ENCODE results near the gene ARHGEF25.
"Not testable (repeated sequence)": the region's sequence is repeated elsewhere in the genome, so short reads cannot be mapped to it uniquely, and the experiment has no call there.

The ARHGEF25 gene

GRCh38 chr12:57638096-57638495, 26.9 kb downstream of the ARHGEF25 start:
- DNase-seq = no peak

- DNase-seq = no peak
These were observed 29.2 kb downstream of the ARHGEF25 start for GRCh38 chr12:57640175-57641042.

DNA sequence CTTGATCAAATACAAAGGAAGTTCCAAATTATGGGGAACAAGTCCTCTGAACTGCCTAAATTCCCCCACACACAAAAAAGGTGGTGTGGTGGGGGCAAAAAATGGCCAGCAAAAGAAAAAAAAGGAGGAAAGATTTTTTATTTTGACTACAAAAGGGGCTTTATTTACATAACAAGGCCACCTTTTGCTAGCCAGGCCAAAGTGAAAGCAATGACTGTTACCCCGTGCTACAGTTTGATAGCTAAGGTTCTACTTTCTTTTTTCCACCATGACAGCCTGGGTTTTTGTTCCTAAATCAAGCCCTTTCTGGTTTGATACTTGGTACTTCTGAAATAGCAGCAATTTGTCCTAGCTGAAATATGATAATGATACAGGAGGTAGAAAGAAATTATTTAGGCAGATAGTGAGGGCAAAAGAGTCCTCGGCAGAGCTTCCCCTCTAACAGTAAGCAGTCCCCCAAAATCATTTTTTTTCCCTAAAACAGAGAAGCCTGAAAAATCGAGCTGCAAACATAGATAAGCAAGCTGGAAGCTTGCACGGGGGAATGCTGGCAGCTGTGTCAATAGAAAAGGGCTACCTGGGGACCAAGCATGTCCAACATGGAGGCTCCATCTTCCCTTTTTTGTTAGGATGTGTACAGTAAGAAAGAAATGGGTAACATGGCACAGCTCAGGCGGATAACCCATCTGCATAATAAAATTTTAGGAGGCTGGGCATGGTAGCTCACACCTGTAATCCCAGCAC, 30.6 kb downstream of the ARHGEF25 start:
- DNase-seq = no peak

GRCh38 chr12:57645990-57646658, 34.9 kb downstream of the ARHGEF25 start:
- not testable (repeated sequence) for DNase-seq

DNA sequence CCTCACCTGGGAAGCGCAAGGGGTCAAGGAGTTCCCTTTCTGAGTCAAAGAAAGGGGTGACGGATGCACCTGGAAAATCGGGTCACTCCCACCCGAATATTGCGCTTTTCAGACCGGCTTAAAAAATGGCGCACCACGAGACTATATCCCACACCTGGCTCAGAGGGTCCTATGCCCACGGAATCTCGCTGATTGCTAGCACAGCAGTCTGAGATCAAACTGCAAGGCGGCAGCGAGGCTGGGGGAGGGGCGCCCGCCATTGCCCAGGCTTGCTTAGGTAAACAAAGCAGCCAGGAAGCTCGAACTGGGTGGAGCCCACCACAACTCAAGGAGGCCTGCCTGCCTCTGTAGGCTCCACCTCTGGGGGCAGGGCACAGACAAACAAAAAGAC, 35.4 kb downstream of the ARHGEF25 start:
- not testable (repeated sequence) for DNase-seq

GRCh38 chr12:57654042-57654441, 42.8 kb downstream of the ARHGEF25 start:
- DNase-seq = no peak

DNA sequence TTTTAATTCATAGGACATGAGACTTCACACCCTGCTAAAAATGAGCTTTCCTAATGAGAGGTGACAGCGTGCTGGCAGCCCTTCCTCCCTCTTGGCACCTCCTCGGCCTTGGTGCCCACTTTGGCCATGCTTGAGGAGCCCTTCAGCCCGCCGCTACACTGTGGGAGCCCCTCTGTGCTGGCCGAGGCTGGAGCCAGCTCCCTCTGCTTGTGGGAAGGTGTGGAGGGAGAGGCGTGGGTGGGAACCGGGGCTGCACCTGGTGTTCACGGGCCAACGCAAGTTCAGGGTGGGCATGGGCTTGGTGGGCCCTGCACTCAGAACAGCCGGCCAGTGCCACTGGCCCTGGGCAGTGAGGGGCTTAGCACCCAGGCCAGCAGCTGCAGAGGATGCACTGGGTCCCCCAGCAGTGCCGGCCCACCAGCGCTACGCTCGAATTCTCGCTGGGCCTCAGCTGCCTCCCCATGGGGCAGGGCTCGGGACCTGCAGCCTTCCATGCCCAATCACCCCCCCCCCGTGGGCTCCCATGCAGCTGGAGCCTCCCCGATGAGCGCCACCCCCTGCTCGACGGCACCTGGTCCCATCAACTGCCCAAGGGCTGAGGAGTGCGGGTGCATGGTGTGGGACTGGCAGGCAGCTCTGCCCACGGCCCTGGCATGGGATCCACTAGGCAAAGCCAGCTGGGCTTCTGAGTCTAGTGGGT, 44.5 kb downstream of the ARHGEF25 start:
- DNase-seq = no peak

GRCh38 chr12:57656408-57656807, 45.2 kb downstream of the ARHGEF25 start:
- not testable (repeated sequence) for DNase-seq

- no peak for DNase-seq
These were observed 46.5 kb downstream of the ARHGEF25 start for GRCh38 chr12:57657744-57658143.

DNA sequence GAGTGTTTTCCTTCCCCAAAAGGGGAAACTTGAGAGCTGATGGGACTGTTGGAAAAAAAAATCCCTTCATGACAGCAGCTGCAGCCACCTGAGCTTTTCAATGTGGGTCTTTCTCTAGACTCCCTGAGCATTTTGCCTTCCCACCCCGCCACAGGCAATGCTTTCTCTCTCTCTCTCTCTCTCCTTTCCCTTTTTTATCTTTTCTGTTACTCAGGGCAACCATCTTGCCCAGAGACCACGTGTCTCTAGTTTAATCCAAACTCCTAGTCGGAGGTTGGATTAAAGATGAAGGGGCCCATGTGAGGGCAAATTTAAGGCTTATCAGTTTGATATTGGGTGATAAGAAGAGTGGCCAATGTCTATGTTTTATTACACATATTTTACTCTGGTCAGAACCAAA, 47.7 kb downstream of the ARHGEF25 start:
- DNase-seq = no peak

GRCh38 chr12:57661376-57661775, 50.1 kb downstream of the ARHGEF25 start:
- DNase-seq = no peak

GRCh38 chr12:57665066-57665820, 54.0 kb downstream of the ARHGEF25 start:
- not testable (repeated sequence) for DNase-seq

Data from bone marrow (tissue), 2 donors.